Nephron (organoid): Measurements from ENCODE around the gene TCEAL5.

ENCODE experiments used
- H3K27ac Mint-ChIP-seq, 3 experiments: 2 replicates each; pipeline ENCODE4 v1.8.0; 2020; ENCODE audit warnings: mixed read lengths in 3 of 3, mild to moderate bottlenecking in 2 of 3, moderate library complexity in 1 of 3
- H3K27me3 Mint-ChIP-seq: 2 replicates; pipeline ENCODE4 v1.8.0; 2021; ENCODE audit warnings: low read depth, mild to moderate bottlenecking, moderate library complexity, mixed read lengths
- H3K36me3 Mint-ChIP-seq: 2 replicates; pipeline ENCODE4 v1.8.0; 2020; ENCODE audit warnings: low read depth, mixed read lengths
- H3K4me1 Mint-ChIP-seq: 2 replicates; pipeline ENCODE4 v1.8.0; 2020; ENCODE audit warnings: mixed read lengths
- H3K4me3 Mint-ChIP-seq, 3 experiments: 2 replicates each; pipeline ENCODE4 v1.8.0; 2020; ENCODE audit warnings: mild to moderate bottlenecking in 3 of 3, mixed read lengths in 3 of 3, moderate library complexity in 2 of 3
- H3K9me3 Mint-ChIP-seq: 2 replicates; pipeline ENCODE4 v1.8.0; 2020; ENCODE audit warnings: mixed read lengths
- CTCF ChIP-seq, 3 experiments: fragments of 200-600 bp; sonication (generic); IDR thresholded peaks; one replicate each; pipeline ENCODE4 v1.5.0; 2021; ENCODE audit warnings: antibody characterized with exemption in 3 of 3; ENCODE audit not compliant: unreplicated experiment in 3 of 3

The TCEAL5 gene

GRCh38 chrX:103293118-103293517 lies 16.6 kb upstream of the TCEAL5 start:
- no peak for TF ChIP-seq CTCF (IDR thresholded peaks at IDR 0.05; ENCODE audit: unreplicated experiment in 3 of 3)
- Mint-ChIP-seq H3K36me3 (no peaks in the 10 kb centered on the region), H3K27me3 (no peaks in the 10 kb centered on the region), H3K4me1 (no peaks in the 10 kb centered on the region), H3K9me3 (peaks cover 9% of the 10 kb centered on the region), H3K27ac (no peak overlapping the region), H3K4me3 (no peak overlapping the region)

- peaks cover 5% of the 10 kb centered on the region for H3K27me3 Mint-ChIP-seq
- H3K4me1 Mint-ChIP-seq: no peaks in the 10 kb centered on the region
- no peak overlapping the region for H3K27ac Mint-ChIP-seq
- TF ChIP-seq CTCF (IDR thresholded peaks at IDR 0.05; ENCODE audit: unreplicated experiment in 3 of 3): no peak
- peaks cover 9% of the 10 kb centered on the region for H3K9me3 Mint-ChIP-seq
- H3K4me3 Mint-ChIP-seq: no peak overlapping the region
- H3K36me3 Mint-ChIP-seq: no peaks in the 10 kb centered on the region
Measured at GRCh38 chrX:103279624-103280023, 3.1 kb upstream of the TCEAL5 start.

GRCh38 chrX:103275947-103276567 lies 493 bp downstream of the TCEAL5 start:
- no peak overlapping the region for H3K27ac Mint-ChIP-seq
- peaks cover 6% of the 10 kb centered on the region for H3K9me3 Mint-ChIP-seq
- peaks cover 8% of the 10 kb centered on the region for H3K27me3 Mint-ChIP-seq
- no peaks in the 10 kb centered on the region for H3K4me1 Mint-ChIP-seq
- H3K36me3 Mint-ChIP-seq: no peaks in the 10 kb centered on the region
- TF ChIP-seq CTCF (IDR thresholded peaks at IDR 0.05; ENCODE audit: unreplicated experiment in 3 of 3): no peak
- peak overlapping the region; percentile 34 to 59 (median 37) for H3K4me3 Mint-ChIP-seq

- H3K27ac Mint-ChIP-seq: no peak overlapping the region
- no peaks in the 10 kb centered on the region for H3K4me1 Mint-ChIP-seq
- H3K4me3 Mint-ChIP-seq: no peak overlapping the region
- H3K27me3 Mint-ChIP-seq: peaks cover 8% of the 10 kb centered on the region
- no peak for TF ChIP-seq CTCF (IDR thresholded peaks at IDR 0.05; ENCODE audit: unreplicated experiment in 3 of 3)
- H3K9me3 Mint-ChIP-seq: peaks cover 2% of the 10 kb centered on the region
- H3K36me3 Mint-ChIP-seq: no peaks in the 10 kb centered on the region
Measured at GRCh38 chrX:103274284-103274683, 2.3 kb downstream of the TCEAL5 start.

- no peak for TF ChIP-seq CTCF (IDR thresholded peaks at IDR 0.05; ENCODE audit: unreplicated experiment in 3 of 3)
Measured at GRCh38 chrX:103258275-103258674, 18.3 kb downstream of the TCEAL5 start.

GRCh38 chrX:103256651-103257050 lies 19.9 kb downstream of the TCEAL5 start:
- Mint-ChIP-seq H3K27ac (peak overlapping the region in 1 of 3 experiments; percentile 48), H3K9me3 (no peaks in the 10 kb centered on the region), H3K4me3 (peak overlapping the region in 2 of 3 experiments; percentile 49 to 60), H3K36me3 (peaks cover 17% of the 10 kb centered on the region), H3K27me3 (no peaks in the 10 kb centered on the region), H3K4me1 (peaks cover 19% of the 10 kb centered on the region)
- no peak for TF ChIP-seq CTCF (IDR thresholded peaks at IDR 0.05; ENCODE audit: unreplicated experiment in 3 of 3)

More at GRCh38 chrX:103258275-103258674, 18.3 kb downstream of the TCEAL5 start:
- H3K4me3 Mint-ChIP-seq: no peak overlapping the region
- no peaks in the 10 kb centered on the region for H3K27me3 Mint-ChIP-seq
- peaks cover 10% of the 10 kb centered on the region for H3K36me3 Mint-ChIP-seq
- H3K9me3 Mint-ChIP-seq: peaks cover 4% of the 10 kb centered on the region
- H3K4me1 Mint-ChIP-seq: peaks cover 10% of the 10 kb centered on the region
- H3K27ac Mint-ChIP-seq: no peak overlapping the region
